NCI-H82 (cell line): Measurements from ENCODE around the gene PDE4A.
A peak's percentile ranks its signal among the peaks of the same experiment; 100 is the strongest.
"Not testable (repeated sequence)": the region's sequence is repeated elsewhere in the genome, so short reads cannot be mapped to it uniquely, and the experiment has no call there.

Source experiments
- DNase-seq: peaks from one replicate; lab custom pipeline; 2025; lab: John Stamatoyannopoulos, UW

The PDE4A gene

DNA sequence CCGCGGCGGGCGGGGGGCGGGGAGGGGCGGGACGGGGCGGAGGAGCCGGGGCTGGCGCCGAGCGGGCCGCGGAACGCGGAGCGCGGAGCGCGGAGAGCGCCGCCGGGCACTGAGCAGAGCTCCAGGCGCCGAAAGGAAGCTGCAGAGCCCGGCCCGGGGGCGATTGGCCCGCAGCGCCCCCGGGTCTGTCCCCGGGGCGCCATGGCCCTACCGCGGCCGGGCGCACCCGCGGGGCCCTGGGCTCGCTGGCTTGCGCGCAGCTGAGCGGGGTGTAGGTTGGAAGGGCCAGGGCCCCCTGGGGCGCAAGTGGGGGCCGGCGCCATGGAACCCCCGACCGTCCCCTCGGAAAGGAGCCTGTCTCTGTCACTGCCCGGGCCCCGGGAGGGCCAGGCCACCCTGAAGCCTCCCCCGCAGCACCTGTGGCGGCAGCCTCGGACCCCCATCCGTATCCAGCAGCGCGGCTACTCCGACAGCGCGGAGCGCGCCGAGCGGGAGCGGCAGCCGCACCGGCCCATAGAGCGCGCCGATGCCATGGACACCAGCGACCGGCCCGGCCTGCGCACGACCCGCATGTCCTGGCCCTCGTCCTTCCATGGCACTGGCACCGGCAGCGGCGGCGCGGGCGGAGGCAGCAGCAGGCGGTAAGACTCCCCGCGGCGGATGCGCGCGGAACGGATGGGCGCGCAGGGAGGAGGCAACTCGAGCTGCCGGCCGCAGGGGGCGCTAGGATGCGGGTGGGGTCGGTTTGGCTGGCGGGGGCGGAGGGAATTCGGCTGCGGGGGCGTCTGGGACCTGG lies at the start of gene PDE4A:
Gene PDE4A, plus strand, starts transcription at position 95 of the 796 bp plus-strand sequence. Its CDS starts 227 bp downstream, at position 322.
- DNase-seq = peak; percentile 75

- no peak for DNase-seq
Measured at GRCh38 chr19:10372690-10373089, 47.6 kb upstream of the PDE4A start.

- no peak for DNase-seq
Measured at GRCh38 chr19:10374931-10375330, 45.4 kb upstream of the PDE4A start.

DNA sequence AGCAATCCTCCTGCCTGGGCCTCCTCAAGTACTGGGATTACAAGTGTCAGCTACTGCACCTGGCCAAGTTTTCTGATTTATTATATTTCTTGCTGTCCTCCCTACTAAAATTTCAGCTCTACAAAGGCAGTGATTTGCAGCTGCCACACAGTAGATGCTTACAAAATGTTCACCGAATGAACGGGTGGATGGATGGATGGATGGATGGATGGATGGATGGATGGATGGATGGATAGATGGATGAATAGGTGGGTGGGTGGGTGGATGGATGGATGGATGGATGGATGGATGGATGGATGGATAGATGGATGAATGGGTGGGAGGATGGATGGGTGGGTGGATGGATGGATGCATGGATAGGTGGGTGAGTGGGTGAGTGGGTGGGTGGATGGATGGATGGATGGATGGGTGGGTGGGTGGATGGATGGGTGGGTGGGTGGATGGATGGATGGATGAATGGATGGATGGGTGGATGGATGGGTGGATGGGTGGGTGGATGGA lies 43.1 kb upstream of the PDE4A start:
- DNase-seq = not testable (repeated sequence)

DNA sequence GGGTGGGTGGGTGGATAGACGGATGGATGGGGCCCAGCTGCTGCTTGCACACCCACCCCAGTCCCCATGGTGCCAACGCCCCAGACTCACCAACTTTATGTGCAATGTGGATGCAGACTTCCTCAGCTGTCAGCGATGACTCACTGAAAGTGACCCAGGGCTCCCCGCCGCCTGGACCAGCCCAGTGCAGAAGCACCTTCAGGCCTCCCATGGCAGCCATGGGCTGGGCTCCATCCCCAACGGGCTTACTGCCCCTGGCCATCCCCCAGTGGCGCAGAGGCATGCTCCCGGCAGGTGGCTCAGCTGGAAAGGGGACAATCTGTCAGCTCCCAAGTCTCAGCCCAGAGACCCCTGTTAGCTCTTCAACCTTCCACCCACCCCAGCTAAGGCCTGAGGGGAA lies 42.2 kb upstream of the PDE4A start:
- no peak for DNase-seq

DNA sequence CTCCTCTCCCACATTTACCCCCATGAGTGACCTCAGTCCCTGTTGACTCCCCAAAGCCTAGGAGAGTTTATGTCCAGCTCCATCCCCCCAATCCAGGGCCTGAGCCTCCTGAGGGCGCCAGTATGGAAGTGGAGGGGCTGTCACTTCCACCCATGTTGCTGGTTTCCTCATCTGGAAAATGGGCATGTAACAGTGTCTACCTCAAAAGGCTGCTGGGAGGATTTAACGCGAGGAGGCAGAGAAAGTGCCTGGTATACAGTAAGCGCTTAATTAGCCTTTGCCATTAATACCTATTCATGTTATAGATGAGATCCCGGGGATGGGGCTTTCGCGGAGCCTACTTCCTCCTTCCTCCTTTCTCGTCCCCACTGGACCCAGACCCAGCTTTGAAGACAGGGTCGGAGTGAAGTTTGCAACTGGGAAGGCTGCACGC lies 40.4 kb upstream of the PDE4A start:
- no peak for DNase-seq

DNA sequence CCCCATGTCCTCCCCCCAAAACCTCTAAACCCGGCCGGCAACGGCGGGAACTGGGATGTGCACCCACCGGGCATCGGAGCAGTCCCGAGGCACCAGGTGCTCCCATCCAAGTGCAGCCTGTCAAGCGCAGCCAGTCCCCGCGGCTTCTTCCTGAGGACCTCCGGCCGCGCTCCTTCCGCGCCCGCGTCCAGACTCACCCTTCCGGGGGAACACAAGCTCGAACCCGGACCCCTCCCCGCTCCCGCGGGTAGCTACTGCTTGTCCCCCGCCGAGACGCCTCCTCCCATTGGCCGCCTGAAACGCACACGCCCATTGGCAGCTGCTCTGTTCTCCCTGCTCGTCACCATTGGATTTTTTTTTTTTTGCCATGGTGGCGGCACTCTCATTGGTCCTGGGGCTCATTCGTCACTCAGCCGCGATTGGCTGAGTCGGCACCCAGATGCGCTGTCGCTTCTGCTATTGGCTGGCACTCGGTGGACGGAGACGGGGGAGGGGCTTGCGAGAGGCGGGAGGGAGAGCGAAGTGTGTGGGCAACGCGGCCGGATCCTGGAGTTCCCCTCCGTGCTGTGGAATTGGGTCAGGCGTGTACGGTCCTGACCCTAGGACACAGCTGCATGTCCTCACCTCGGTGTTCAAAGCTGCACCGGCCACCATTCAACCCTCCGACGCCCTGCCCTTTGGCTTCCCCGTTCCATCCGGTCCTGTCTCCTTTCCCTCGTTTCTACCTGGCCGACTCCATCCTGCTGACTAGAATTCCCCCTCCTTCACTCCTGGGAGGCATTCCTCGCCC lies 39.8 kb upstream of the PDE4A start, which contains the start of gene TYK2:
Gene TYK2, minus strand, starts transcription at position 260 of the 790 bp plus-strand sequence. CDS start 2,166 bp downstream, outside the sequence.
- peak; percentile 98 for DNase-seq

DNA sequence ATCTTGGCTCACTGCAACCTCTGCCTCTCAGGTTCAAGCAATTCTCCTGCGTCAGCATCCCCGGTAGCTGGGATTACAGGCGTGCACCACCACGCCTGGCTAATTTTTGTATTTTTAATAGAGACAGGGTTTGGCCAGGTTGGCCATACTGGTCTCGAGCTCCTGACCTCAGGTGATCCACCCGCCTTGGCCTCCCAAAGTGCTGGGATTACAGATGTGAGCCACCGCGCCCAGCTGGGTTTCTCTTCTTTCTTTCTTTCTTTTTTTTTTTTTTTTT lies 37.2 kb upstream of the PDE4A start:
- not testable (repeated sequence) for DNase-seq

DNA sequence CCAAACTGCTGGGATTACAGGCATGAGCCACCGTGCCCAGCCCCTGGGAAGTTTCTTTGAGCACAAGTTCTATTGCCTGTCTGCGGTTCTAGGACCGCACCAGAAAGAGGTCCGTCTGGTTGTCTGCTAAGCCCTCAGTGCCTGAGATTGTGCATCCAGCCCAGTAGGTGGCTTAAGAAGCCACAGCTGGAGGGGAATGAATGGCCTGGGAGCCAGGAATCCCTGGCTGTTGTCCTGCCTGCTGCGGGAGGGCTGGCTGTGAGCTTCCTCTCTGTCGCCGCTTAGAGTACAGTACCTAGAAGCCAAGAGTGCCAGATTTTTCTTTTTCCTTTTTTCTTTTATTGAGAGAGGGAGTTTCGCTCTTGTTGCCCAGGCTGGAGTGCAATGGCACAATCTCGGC lies 35.8 kb upstream of the PDE4A start:
- DNase-seq = peak; percentile 42

DNA sequence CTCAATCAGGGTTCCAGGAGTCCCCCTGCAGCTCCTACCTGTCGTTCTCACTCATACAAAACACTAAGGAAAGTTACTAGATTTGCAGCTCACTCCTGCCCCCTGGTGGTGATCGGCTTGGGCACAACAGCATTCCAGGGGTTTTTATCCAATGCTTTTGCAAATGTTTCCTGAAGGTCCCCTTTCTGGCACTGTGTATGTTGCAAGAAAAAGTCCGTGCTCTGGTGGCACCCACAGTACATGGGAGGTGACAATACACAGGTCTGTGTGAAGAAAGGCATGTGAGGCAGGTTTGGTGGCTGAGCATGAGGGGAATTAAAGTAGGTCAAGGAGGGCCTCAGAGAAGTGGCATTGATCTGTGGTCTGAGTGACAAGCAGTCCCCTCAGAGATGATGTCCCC lies 31.4 kb upstream of the PDE4A start:
- DNase-seq = peak; percentile 87

DNA sequence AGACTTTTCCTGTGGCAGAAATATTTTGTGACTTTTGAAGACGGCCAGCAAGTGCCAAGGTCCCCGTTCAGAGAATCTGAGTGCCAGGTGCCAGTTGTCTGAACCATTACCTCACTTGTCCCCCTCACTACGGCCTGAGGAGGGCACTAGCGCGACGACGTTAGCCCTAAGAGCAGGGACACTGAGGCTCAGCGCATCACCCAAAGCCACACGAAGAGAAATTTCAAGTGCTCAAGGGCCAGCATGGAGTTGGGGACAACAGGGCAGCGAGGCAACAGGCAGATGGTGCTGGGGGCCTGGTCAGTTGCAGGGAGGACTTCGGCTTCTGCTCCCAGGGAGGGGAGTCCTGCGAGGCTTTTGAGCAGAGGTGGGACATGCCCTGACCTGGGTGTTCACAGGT lies 30.5 kb upstream of the PDE4A start:
- DNase-seq = peak; percentile 32

DNA sequence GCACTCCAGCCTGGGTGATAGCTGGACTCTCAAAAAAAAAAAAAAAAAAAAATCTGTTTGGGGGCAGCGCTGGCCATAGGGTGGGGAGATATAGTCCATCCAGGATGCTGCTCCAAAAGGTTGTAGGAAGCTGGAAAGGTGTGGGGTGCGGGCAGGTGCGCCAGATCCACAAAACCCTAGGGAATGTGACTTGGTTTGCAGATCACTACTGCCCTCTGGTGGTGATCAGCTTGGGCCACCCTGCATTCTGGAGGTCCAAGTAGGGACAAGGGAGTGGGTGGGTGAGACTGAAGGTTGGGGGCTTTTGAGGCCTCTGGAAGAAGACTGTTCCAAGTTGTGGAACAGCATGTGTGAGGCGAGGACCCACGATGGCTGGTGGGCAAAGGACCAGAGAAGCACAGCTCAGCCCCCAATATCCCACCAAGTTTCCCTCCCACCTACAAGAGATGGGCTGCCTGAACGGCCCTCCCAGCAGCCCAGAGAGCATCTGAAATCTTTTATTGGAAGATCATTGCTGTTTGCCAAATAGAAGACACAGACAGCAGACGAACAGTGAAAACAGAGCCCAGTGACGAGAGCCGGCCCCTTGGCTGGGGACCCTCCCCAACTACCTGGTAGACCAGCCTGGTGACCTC lies 29.6 kb upstream of the PDE4A start:
- peak; percentile 79 for DNase-seq

DNA sequence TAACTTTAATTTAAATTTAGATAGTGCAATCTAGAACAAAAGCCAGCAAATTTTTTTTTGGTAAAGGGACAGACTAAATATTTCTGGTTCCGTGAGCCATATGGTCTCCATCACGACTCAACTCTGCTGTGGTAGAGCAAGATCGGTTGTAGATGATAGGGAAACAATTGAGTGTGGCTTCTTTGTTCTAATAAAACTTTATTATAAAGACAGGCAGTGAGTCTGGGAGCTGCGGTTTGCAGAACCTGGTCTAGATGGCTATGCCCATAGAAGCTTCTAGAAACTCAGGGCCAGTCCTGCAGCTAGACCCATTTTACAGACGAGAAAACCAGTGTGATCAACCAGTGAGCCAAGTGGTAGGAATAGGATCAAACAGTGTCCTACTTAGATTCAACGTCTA lies 28.2 kb upstream of the PDE4A start:
- no peak for DNase-seq

DNA sequence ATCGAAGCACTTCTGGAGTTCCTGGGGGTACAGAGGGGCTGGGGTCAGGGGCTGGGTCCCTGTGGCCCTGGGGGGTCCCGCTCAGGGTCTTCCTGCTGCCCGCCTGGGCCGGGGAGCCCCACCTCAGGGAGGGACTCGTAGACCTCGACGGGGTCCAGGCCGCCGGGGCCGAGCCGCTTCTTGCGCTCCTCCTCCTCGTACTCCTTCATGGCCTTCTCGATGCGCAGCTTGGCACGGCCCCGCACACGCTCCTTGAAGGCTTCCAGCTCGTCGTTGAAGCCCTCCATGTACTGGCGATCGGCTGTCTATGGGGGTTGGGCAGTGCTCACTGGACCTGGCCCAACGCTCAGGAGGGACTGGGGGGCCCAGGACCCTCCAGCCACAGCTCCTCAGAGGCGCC lies 27.2 kb upstream of the PDE4A start:
- DNase-seq = no peak

DNA sequence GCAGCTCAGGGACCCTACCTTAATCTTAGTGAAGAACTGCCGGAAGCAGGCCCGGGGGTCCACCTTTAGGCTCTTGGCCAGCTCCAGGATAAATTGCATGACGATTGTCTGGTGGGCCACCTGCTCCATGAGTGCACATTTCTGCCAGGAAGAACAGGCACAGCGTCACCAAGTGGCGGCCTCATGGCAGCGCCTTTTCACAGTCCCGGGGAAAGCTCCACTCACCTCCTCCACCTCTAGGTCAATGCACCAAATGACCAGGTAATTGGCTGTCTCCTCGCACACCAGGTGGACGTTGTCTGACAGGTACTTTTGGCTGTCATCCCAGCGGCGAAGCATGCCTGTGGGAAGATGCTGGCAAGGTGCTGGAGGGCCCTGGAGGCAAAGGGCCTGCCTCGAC lies 25.3 kb upstream of the PDE4A start:
- no peak for DNase-seq

DNA sequence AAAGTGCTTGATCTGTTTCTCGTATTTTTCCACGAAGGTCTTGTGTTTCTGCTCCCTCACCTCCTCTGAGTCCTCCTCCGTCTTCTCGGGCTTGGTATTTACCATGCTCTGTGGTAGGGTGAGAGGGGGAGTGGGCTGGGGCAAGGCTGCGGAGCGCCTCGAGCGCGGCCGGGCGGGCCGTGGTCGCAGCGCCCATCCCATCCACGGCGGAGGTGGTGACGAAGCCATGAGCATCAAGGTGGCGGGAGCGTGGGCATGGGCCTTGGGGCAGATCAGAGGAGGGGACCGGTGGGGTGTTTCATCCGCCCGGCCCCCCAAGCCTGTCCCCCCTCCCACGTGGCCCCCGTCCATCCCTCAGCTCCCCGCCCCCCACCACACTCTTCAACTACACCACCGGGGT lies 24.9 kb upstream of the PDE4A start:
- no peak for DNase-seq

DNA sequence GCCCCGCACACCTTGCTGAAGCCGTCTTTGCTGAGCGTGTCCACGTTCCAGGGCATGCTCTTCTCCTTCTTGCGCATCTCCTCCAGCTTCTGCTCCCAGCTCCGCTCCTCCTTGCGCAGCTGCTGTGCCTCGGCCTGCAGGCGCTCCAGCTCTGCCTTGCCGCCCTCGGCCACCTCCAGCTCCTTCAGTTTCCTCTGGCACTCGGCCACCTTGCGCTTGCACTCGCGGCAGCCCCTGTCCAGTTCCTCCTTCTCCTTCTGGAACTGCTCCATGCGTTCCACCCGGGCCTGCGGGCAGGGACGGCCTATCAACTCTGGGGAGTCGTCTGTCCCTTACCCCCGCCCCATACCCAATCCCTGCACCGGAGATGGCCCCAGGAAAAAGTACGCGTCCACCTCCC lies 24.4 kb upstream of the PDE4A start:
- DNase-seq = no peak

DNA sequence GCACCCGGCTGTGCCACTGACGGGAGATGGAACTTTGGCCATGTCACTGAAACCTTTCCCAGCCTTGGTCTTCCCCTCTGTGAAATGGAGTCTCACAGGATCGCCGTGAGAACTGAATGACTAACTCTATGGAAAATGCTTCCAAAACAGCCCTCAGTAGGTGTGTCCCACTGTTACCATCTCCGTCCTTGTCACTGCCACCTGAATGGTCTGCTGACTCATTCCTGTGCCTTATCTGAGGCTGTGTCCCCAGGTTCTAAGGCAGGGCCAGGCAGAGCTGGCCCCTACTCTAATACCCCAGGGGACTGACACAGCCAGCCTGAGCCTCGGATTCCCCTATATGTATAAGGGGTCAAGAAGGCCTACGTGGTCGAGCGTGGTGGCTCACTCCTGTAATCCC lies 21.5 kb upstream of the PDE4A start:
- no peak for DNase-seq

DNA sequence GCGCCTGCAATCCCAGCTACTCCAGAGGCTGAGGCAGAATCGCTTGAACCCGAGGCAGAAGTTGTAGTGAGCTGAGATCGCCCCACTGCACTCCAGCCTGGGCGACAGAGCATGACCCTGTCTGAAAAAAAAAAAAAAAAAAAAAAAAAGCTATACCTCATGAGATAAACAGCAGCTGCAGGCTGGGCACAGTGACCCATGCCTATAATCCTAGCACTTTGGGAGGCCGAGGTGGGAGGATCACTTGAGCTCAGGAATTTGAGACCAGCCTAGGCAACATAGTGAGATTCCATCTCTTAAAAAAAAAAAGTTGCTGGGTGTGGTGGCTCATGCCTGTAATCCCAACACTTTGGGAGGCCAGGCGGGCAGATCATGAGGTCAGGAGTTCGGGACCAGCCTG lies 21.0 kb upstream of the PDE4A start:
- not testable (repeated sequence) for DNase-seq

DNA sequence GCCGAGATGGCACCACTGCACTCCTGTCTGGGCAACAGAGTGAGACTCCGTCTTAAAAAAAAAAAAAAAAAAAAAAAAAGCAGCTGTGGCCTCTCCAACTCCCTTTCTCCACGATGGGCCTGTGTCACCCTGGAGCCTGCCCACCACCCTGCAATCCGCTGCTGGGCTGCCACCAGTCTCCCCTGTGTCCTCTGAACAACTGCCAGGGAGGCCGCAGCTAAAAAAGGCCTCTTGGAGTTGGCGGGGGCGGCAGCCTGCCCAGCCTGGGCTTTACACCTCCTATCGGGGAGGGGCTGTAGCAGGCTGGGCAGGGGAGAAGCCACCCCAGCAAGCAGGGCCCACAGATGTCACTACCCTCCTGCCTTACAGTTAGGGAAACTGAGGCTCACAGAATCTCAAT lies 20.5 kb upstream of the PDE4A start:
- no peak for DNase-seq

GRCh38 chr19:10402441-10403038 lies 17.8 kb upstream of the PDE4A start:
- DNase-seq = peak; percentile 53
